Ecto neural progenitor cell (in vitro differentiated cells): ENCODE measurements around the gene MFRP.

Source experiments
- DNase-seq: peaks from one replicate; pipeline ENCODE4 v3.0.0-alpha.2; 2018; ENCODE audit warnings: low spot score

Gene MFRP

GRCh38 chr11:119295178-119295577 lies 51.3 kb downstream of the MFRP start:
- no peak for DNase-seq

DNA sequence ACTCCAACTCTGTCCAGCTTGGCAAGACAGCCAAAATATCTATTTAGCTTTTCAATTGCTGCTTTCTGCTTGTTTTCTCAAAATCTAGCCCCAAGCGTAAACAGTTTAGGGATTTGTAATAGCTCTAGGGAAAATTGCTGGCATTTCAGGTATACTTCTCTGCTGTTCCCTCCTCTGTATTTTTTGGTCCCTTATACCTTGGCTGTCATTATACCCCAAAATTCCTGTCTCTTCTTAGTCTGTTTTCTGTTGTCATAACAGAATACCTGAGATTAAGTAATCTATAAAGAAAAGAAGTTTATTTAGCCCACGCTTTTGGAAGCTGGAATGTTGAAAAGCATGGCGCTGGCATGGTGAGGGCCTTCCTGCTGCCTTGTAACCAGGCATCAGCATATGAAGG lies 53.0 kb downstream of the MFRP start:
- no peak for DNase-seq

GRCh38 chr11:119290894-119291497 lies 55.5 kb downstream of the MFRP start:
- no peak for DNase-seq
